K562 treated with DMSO at 1 percent for 24 hours (cell line): Measurements from ENCODE around the gene SLC25A3. TPM values are rescaled to one million over a fixed set of nuclear protein-coding genes. Genes with fewer than 3 reads are reported as not detected.

Experiments
- total RNA-seq: library from RNA; unstranded; fragments of 300-600 nt; gene quantifications from 2 replicates; pipeline ENCODE4 v1.2.3, GENCODE V29; 2022; ENCODE audit warnings: low read depth; ENCODE audit not compliant: insufficient read depth

Gene SLC25A3
- total RNA-seq, result 440 and 449 TPM in 2 replicates

GRCh38 chr12:98593351-98594049 is at the start of gene SLC25A3:
TSS of gene SLC25A3 (plus strand) at chr12:98593686. CDS start at chr12:98593979, 293 bp downstream.

GRCh38 chr12:98644712-98645571 is 51.5 kb downstream of the SLC25A3 start, which contains the start of the genes APAF1 and IKBIP:
TSS of gene APAF1 (plus strand) at chr12:98645290. CDS start at chr12:98648360, 3,070 bp downstream.
TSS of gene IKBIP (minus strand) at chr12:98644788. CDS start at chr12:98644701, 87 bp downstream.

Other genes with a start within 250 kb of the SLC25A3 start
- gene TMPO, start 78.1 kb upstream of the SLC25A3 start, total RNA-seq, result 112 and 125 TPM in 2 replicates
- 9.4 and 10.9 TPM in 2 replicates for gene IKBIP, start 51.1 kb downstream of the SLC25A3 start, total RNA-seq
- 8.7 and 12.8 TPM in 2 replicates for gene APAF1, start 51.6 kb downstream of the SLC25A3 start, total RNA-seq